ENCODE measurements around the gene STK32C.

The STK32C gene

GRCh38 chr10:132331601-132332432 is 24.1 kb upstream of the STK32C start, which contains the start of gene LRRC27:
TSS of gene LRRC27 (plus strand) at chr10:132332193. CDS start at chr10:132333525, 1,332 bp downstream.
- H3K9ac ChIP-seq = peak within 1 kb of the TSS; percentile 92
- no peak for TF ChIP-seq Cebpa-rat (IDR thresholded peaks at IDR 0.05)
- H3K27me3 ChIP-seq = no peaks in the 10 kb centered on the region
- H3K27ac ChIP-seq = peak within 1 kb of the TSS; percentile 92
- H3K36me3 ChIP-seq = peaks cover 23% of the 10 kb centered on the region
- peaks cover 39% of the 10 kb centered on the region for H4K20me1 ChIP-seq
- peak within 1 kb of the TSS; percentile 98 for H3K4me2 ChIP-seq
- 0 out of 2 replicates have a peak, but pooled peaks cover 6% of the 10 kb centered on the region for H3K9me3 ChIP-seq
- peak within 1 kb of the TSS; percentile 91 for H3K4me3 ChIP-seq
- H3K4me1 ChIP-seq = peaks cover 56% of the 10 kb centered on the region

GRCh38 chr10:132330486-132330833 is 22.7 kb upstream of the STK32C start:
- Histone ChIP-seq H3K27ac (peak overlapping the region; percentile 92), H3K4me3 (peak overlapping the region; percentile 91), H3K9ac (peak overlapping the region; percentile 92), H3K4me2 (peak overlapping the region; percentile 98), H3K36me3 (peaks cover 37% of the 10 kb centered on the region), H3K9me3 (0 out of 2 replicates have a peak, but pooled peaks cover 11% of the 10 kb centered on the region), H3K4me1 (peaks cover 44% of the 10 kb centered on the region), H4K20me1 (peaks cover 50% of the 10 kb centered on the region), H3K27me3 (no peaks in the 10 kb centered on the region)
- no peak for TF ChIP-seq Cebpa-rat (IDR thresholded peaks at IDR 0.05)

- Histone ChIP-seq H3K4me1 (peaks cover 44% of the 10 kb centered on the region), H3K9ac (peak overlapping the region; percentile 92), H3K4me3 (peak overlapping the region; percentile 91), H3K4me2 (peak overlapping the region; percentile 98), H4K20me1 (peaks cover 52% of the 10 kb centered on the region), H3K27me3 (no peaks in the 10 kb centered on the region), H3K27ac (peak overlapping the region; percentile 92), H3K36me3 (peaks cover 43% of the 10 kb centered on the region), H3K9me3 (0 out of 2 replicates have a peak, but pooled peaks cover 14% of the 10 kb centered on the region)
- TF ChIP-seq Cebpa-rat (IDR thresholded peaks at IDR 0.05) = no peak
These were observed 22.1 kb upstream of the STK32C start for GRCh38 chr10:132329565-132330485.

GRCh38 chr10:132328738-132329137 is 21.0 kb upstream of the STK32C start:
- Histone ChIP-seq H3K4me1 (peaks cover 44% of the 10 kb centered on the region), H4K20me1 (peaks cover 62% of the 10 kb centered on the region), H3K27me3 (no peaks in the 10 kb centered on the region), H3K9me3 (0 out of 2 replicates have a peak, but pooled peaks cover 14% of the 10 kb centered on the region), H3K4me2 (peak overlapping the region; percentile 98), H3K36me3 (peaks cover 53% of the 10 kb centered on the region), H3K4me3 (no peak overlapping the region), H3K27ac (no peak overlapping the region), H3K9ac (no peak overlapping the region)
- no peak for TF ChIP-seq Cebpa-rat (IDR thresholded peaks at IDR 0.05)

GRCh38 chr10:132328106-132328505 is 20.4 kb upstream of the STK32C start:
- Histone ChIP-seq H3K4me3 (no peak overlapping the region), H3K4me1 (peaks cover 39% of the 10 kb centered on the region), H4K20me1 (peaks cover 69% of the 10 kb centered on the region), H3K9ac (no peak overlapping the region), H3K36me3 (peaks cover 59% of the 10 kb centered on the region), H3K27me3 (no peaks in the 10 kb centered on the region), H3K27ac (no peak overlapping the region), H3K4me2 (no peak overlapping the region), H3K9me3 (0 out of 2 replicates have a peak, but pooled peaks cover 14% of the 10 kb centered on the region)
- no peak for TF ChIP-seq Cebpa-rat (IDR thresholded peaks at IDR 0.05)

- Histone ChIP-seq H3K27me3 (no peaks in the 10 kb centered on the region), H3K36me3 (peaks cover 65% of the 10 kb centered on the region), H4K20me1 (peaks cover 78% of the 10 kb centered on the region), H3K9ac (no peak overlapping the region), H3K27ac (no peak overlapping the region), H3K4me1 (peaks cover 30% of the 10 kb centered on the region), H3K9me3 (0 out of 2 replicates have a peak, but pooled peaks cover 14% of the 10 kb centered on the region), H3K4me3 (no peak overlapping the region), H3K4me2 (no peak overlapping the region)
- TF ChIP-seq Cebpa-rat (IDR thresholded peaks at IDR 0.05) = no peak
These were observed 19.2 kb upstream of the STK32C start for GRCh38 chr10:132326925-132327324.

GRCh38 chr10:132326344-132326889 is 18.7 kb upstream of the STK32C start:
- Histone ChIP-seq H3K4me3 (no peak overlapping the region), H3K4me2 (no peak overlapping the region), H3K27ac (no peak overlapping the region), H3K9ac (no peak overlapping the region), H3K36me3 (peaks cover 65% of the 10 kb centered on the region), H3K9me3 (0 out of 2 replicates have a peak, but pooled peaks cover 14% of the 10 kb centered on the region), H3K4me1 (peaks cover 30% of the 10 kb centered on the region), H4K20me1 (peaks cover 78% of the 10 kb centered on the region), H3K27me3 (no peaks in the 10 kb centered on the region)
- TF ChIP-seq Cebpa-rat (IDR thresholded peaks at IDR 0.05) = no peak

- H3K4me2 ChIP-seq = no peak overlapping the region
- no peak overlapping the region for H3K9ac ChIP-seq
- peaks cover 63% of the 10 kb centered on the region for H4K20me1 ChIP-seq
- peaks cover 65% of the 10 kb centered on the region for H3K36me3 ChIP-seq
- H3K4me1 ChIP-seq = peaks cover 11% of the 10 kb centered on the region
- no peak for TF ChIP-seq Cebpa-rat (IDR thresholded peaks at IDR 0.05)
- H3K4me3 ChIP-seq = no peak overlapping the region
- H3K27me3 ChIP-seq = no peaks in the 10 kb centered on the region
- H3K27ac ChIP-seq = no peak overlapping the region
- 0 out of 2 replicates have a peak, but pooled peaks cover 14% of the 10 kb centered on the region for H3K9me3 ChIP-seq
These were observed 16.4 kb upstream of the STK32C start for GRCh38 chr10:132324186-132324585.

- H3K9me3 ChIP-seq = 0 out of 2 replicates have a peak, but pooled peaks cover 14% of the 10 kb centered on the region
- H3K27me3 ChIP-seq = no peaks in the 10 kb centered on the region
- no peaks in the 10 kb centered on the region for H3K4me1 ChIP-seq
- peaks cover 50% of the 10 kb centered on the region for H3K36me3 ChIP-seq
- no peak overlapping the region for H3K4me3 ChIP-seq
- H3K4me2 ChIP-seq = no peak overlapping the region
- H4K20me1 ChIP-seq = peaks cover 47% of the 10 kb centered on the region; the same call in 1 of the 2 replicates
- no peak for TF ChIP-seq Cebpa-rat (IDR thresholded peaks at IDR 0.05)
- no peak overlapping the region for H3K9ac ChIP-seq
- H3K27ac ChIP-seq = no peak overlapping the region
These were observed 14.9 kb upstream of the STK32C start for GRCh38 chr10:132322586-132323048.
